GM06990 (cell line): ENCODE data around the gene APOE.

Experiments
- DNase-seq: peaks from one replicate; pipeline ENCODE4 v3.0.0-alpha.2; 2011; ENCODE audit not compliant: insufficient read length; ENCODE audit errors: extremely low read depth
- H3K27me3 ChIP-seq: replicated peaks from 2 replicates; pipeline ENCODE4 v1.6.0; 2011; ENCODE audit warnings: low read length; ENCODE audit not compliant: control insufficient read depth, insufficient read depth
- H3K36me3 ChIP-seq: 2 replicates; pipeline ENCODE4 v1.5.1; 2011; ENCODE audit warnings: low read length; ENCODE audit not compliant: control insufficient read depth, insufficient read depth
- H3K4me3 ChIP-seq: replicated peaks from 2 replicates; pipeline ENCODE4 v1.5.1; 2011; ENCODE audit warnings: low read depth, mild to moderate bottlenecking, control low read depth, low read length
- TF ChIP-seq, protein P1 (sequence below): IDR thresholded peaks from 2 replicates; pipeline ENCODE4 v1.5.1; 2011; ENCODE audit warnings: low read length, control low read depth, mild to moderate bottlenecking, inconsistent platforms; ENCODE audit not compliant: insufficient read depth, poor library complexity, severe bottlenecking

APOE gene

DNA sequence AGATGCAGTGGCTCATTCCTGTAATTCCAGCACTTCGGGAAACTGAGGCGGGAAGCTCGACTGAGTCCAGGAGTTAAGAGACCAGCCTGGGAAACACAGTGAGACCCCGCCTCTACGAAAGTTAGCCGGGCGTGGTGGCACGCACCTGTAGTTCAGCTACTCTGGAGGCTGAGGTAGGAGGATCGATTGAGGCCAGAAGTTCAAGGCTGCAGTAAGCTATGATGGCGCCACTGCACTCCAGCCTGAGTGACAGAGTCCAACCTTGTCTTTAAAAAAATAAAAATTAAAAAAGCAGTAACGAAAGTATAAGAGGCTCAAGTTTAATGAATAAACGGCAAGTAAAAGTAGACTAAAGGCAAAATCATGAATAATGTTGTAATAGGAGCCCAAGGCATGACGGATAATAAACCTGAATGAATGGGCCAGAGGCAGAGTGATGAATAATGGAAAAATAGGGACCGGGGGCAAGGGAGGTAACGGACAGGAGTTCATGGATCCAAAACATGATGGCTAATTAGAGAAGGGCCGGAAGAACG is 15.7 kb upstream of the APOE start:
- Histone ChIP-seq H3K36me3 (peaks cover 20% of the 10 kb centered on the region), H3K27me3 (no peaks in the 10 kb centered on the region), H3K4me3 (peak overlapping the region; percentile 61)
- DNase-seq: no peak
- TF ChIP-seq, protein P1, sequence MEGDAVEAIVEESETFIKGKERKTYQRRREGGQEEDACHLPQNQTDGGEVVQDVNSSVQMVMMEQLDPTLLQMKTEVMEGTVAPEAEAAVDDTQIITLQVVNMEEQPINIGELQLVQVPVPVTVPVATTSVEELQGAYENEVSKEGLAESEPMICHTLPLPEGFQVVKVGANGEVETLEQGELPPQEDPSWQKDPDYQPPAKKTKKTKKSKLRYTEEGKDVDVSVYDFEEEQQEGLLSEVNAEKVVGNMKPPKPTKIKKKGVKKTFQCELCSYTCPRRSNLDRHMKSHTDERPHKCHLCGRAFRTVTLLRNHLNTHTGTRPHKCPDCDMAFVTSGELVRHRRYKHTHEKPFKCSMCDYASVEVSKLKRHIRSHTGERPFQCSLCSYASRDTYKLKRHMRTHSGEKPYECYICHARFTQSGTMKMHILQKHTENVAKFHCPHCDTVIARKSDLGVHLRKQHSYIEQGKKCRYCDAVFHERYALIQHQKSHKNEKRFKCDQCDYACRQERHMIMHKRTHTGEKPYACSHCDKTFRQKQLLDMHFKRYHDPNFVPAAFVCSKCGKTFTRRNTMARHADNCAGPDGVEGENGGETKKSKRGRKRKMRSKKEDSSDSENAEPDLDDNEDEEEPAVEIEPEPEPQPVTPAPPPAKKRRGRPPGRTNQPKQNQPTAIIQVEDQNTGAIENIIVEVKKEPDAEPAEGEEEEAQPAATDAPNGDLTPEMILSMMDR: no peak

DNA sequence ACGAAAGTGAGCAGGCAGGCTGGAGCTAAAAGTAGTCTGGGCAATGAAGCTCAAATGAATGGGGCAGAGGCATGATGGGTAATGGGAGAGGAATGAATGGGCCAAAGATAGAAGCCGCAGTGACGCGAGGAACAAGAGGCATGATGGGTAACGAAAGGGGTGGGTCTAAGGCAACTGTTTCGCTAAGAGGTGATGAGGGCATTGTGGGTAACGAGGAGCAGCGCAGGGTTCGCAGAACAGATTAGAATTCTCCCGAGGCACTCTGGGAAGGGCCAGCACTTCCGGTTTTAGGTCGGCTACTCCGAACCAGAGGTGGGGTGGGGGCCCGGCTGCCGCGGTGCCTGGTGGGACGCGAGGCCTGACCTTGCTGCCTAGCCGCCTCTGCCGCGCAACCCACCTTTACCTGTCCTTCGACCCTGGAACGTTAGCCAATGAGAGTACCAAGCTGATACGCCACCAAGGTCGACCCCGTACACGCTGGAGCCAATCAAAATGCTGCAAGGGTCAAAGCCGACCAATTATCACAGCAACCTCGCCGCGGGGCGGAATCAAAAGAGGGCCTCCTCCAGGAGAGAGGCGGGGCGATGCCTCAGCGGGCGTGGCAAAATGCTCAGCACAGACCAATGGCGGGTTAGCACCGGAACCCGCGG is 15.1 kb upstream of the APOE start:
- H3K36me3 ChIP-seq: peaks cover 24% of the 10 kb centered on the region
- peak overlapping the region; percentile 61 for H3K4me3 ChIP-seq
- peak; percentile 99 for DNase-seq
- TF ChIP-seq, protein P1: no peak
- H3K27me3 ChIP-seq: no peaks in the 10 kb centered on the region

DNA sequence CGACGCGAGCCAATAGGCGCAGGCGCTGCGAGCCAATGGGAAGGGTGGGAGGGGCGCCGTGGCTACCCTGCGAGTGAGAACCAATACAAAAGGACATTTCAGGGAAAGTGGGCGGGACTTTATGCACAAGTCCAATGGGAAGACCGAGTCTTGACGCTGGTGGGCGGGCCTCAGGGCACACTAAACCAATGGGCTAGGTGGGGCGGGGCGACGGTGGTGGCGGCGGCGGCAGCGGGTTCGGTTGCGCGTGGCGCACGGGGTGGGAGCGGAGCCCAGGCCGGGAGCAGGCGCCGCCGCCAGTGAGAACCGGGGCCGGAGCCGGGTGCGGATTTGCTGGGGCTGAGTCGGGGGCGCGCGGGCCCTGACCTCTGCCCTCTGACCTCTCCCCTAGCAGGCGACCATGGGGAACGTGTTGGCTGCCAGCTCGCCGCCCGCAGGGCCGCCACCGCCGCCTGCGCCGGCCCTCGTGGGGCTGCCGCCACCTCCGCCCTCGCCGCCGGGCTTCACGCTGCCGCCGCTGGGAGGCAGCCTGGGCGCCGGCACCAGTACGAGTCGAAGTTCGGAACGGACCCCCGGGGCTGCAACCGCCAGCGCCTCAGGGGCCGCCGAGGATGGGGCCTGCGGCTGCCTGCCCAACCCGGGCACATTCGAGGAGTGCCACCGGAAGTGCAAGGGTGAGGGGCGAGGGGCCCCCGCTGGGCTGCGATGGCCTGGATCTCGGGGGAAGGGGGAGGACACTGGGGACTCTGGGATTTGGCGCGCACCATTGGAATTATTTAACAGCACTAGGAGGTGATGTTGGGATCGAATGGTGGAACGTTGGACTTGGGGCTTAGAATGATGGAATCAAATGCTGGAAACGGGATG is 14.3 kb upstream of the APOE start, which contains the start of gene TOMM40:
Gene TOMM40 (plus strand): TSS at position 239 of the 867 bp plus-strand sequence. CDS start 162 bp downstream, at position 401.
- no peak for DNase-seq
- H3K27me3 ChIP-seq: no peaks in the 10 kb centered on the region
- H3K4me3 ChIP-seq: peak within 1 kb of the TSS; percentile 97
- peaks cover 28% of the 10 kb centered on the region for H3K36me3 ChIP-seq
- TF ChIP-seq, protein P1: no peak

DNA sequence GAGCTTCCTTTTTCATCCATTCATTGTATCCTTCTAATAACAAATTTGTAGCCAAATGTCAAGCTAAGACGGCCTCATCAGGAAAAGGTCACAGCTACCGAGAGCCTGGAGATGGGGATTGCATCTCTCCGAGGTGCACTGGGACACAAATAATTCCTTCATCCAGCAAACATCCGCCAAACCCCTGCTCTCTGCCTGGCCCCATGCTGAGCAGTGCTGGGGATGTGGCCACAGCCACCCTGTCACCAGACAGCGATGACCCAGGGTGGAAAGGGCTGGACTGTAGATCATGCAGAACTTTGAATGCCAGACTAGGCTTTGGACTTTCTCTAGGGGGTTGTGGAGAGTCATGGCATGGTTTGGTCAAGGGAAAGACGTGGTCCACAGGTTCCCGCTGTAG is 12.7 kb upstream of the APOE start:
- Histone ChIP-seq H3K4me3 (no peak overlapping the region; the same call in 1 of the 2 replicates), H3K36me3 (peaks cover 40% of the 10 kb centered on the region), H3K27me3 (no peaks in the 10 kb centered on the region)
- no peak for DNase-seq
- TF ChIP-seq, protein P1: no peak

DNA sequence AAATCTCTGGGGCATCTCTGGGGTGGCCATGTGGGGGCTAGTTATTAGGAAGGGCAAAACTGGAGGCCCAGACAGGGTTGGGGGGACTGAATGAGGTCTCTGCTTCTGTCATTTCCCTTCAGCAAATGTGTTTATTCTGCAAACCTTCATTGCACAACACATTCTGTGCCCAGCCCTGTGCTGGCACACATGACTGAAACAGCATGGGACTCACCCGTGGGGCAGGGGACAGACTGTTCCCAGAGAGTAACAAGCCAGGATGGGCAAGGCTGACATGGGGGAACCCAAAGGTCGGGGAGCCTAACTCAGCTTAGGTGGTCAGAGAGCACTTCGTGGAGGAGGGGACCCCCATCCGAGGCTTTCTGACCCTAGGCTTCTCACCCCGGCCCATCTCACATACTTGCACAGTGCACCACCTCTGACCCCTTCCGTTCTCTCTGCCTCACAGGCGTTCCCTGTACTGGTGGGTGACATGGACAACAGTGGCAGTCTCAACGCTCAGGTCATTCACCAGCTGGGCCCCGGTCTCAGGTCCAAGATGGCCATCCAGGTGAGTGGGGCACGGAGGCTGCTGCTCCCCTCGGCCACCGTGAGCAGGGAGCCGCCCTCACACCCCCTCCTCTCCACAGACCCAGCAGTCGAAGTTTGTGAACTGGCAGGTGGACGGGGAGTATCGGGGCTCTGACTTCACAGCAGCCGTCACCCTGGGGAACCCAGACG is 12.1 kb upstream of the APOE start:
- DNase-seq: no peak
- Histone ChIP-seq H3K27me3 (no peaks in the 10 kb centered on the region), H3K4me3 (no peak overlapping the region), H3K36me3 (peaks cover 43% of the 10 kb centered on the region)
- TF ChIP-seq, protein P1: no peak
